ENCODE measurements around the gene TMC4. TPM values are rescaled to one million over a fixed set of nuclear protein-coding genes. Genes with fewer than 3 reads are reported as not detected.
A peak's percentile ranks its signal among the peaks of the same experiment; 100 is the strongest.

Gene TMC4
- total RNA-seq, 1 donor = 0.27 TPM

GRCh38 chr19:54125713-54126112, 47.2 kb downstream of the TMC4 start:
- no peak for DNase-seq (ENCODE audit: low read depth)
- no peak for TF ChIP-seq CTCF (IDR thresholded peaks at IDR 0.05; ENCODE audit: insufficient read depth, low read length)
- H3K4me3 ChIP-seq (ENCODE audit: low read depth, low read length) = no peak overlapping the region

DNA sequence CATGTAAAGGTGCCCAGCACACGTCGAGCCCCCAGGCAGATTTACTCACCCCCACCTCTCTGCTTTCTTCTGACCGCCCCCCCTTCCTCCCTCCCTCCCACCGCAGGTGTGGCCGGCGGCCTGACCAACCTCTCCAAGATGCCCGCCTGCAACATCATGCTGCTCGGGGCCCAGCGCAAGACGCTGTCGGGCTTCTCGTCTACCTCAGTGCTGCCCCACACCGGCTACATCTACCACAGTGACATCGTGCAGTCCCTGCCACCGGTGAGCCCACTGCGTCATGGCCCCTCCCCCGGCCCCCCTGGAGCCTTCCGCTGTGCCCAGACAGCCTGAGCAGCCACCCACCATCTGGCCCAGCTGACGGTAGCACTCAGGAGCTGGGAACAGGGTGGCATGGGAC, 48.6 kb downstream of the TMC4 start:
- DNase-seq (ENCODE audit: low read depth) = no peak
- no peak for TF ChIP-seq CTCF (IDR thresholded peaks at IDR 0.05; ENCODE audit: insufficient read depth, low read length)
- no peak overlapping the region for H3K4me3 ChIP-seq (ENCODE audit: low read depth, low read length)

GRCh38 chr19:54123682-54124081, 49.3 kb downstream of the TMC4 start:
- TF ChIP-seq CTCF (IDR thresholded peaks at IDR 0.05; ENCODE audit: insufficient read depth, low read length) = no peak
- no peak overlapping the region for H3K4me3 ChIP-seq (ENCODE audit: low read depth, low read length)
- no peak for DNase-seq (ENCODE audit: low read depth)

GRCh38 chr19:54121259-54121658, 51.7 kb downstream of the TMC4 start:
- DNase-seq (ENCODE audit: low read depth) = no peak
- no peak overlapping the region for H3K4me3 ChIP-seq (ENCODE audit: low read depth, low read length)
- no peak for TF ChIP-seq CTCF (IDR thresholded peaks at IDR 0.05; ENCODE audit: insufficient read depth, low read length)

- TF ChIP-seq CTCF (IDR thresholded peaks at IDR 0.05; ENCODE audit: insufficient read depth, low read length) = no peak
- DNase-seq (ENCODE audit: low read depth) = peak; percentile 99
- H3K4me3 ChIP-seq (ENCODE audit: low read depth, low read length) = peak within 1 kb of the TSS; percentile 95
Measured at GRCh38 chr19:54115109-54116063, 57.6 kb downstream of the TMC4 start, which contains the start of the genes PRPF31 and TFPT. PRPF31 (plus strand) TSS chr19:54115754; CDS start chr19:54118279, 2,525 bp downstream. TFPT (minus strand) TSS chr19:54115657; CDS start chr19:54115269, 388 bp downstream.

DNA sequence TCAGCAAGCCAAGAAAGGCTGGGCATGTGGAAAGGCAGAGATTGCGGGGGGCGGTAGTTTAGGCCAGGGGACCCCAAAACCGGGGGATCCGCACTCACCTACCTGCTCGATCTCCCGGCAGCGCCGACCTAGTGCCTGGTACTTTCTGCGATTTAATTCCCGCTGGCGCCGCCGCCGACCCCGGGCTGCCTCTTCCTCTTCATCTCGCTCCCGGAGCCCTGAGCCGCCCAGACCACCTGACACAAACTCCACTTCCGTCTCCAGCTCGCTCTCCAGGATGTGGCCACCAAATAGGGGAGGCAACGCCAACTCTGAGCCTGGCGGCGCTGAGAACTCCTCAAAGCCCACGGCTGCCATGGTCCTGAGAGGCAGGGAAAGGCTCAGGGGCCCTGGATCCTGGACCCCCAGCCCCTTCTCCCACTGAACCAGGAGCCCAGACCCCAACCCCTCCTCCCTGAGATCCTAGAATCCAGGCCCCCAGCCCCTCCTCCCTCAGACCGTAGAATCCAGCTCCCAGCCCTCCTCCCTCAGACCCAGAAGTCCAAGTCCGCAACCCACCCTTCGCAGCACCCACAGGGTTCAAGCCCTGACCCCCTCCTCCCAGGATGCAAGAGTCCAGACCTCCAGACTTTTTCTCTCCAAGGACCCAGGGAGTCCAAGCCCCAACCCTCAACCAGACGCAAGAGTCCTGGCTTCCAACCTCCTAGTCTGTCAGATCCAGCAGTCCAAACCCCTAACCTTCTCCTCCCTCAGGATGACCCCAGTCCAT, 58.4 kb downstream of the TMC4 start:
- H3K4me3 ChIP-seq (ENCODE audit: low read depth, low read length) = peak overlapping the region; percentile 95
- DNase-seq (ENCODE audit: low read depth) = peak; percentile 25
- no peak for TF ChIP-seq CTCF (IDR thresholded peaks at IDR 0.05; ENCODE audit: insufficient read depth, low read length)

Other genes starting within 250 kb of the TMC4 start
- gene CACNG8, start 210.2 kb downstream of the TMC4 start, total RNA-seq (ENCODE audit: low replicate concordance) = 0.41 and 0.45 TPM in 2 replicates
- 1.1 TPM in 1 of 2 replicates, not detected in the other for gene CACNG6, start 181.5 kb downstream of the TMC4 start, total RNA-seq (ENCODE audit: low replicate concordance)
- not detected in 2 replicates for gene VSTM1, start 109.3 kb downstream of the TMC4 start, total RNA-seq (ENCODE audit: low replicate concordance)
- not detected in 2 replicates for gene TARM1, start 91.8 kb downstream of the TMC4 start, total RNA-seq (ENCODE audit: low replicate concordance)
- 0.63 and 2.5 TPM in 2 replicates for gene OSCAR, start 72.4 kb downstream of the TMC4 start, total RNA-seq (ENCODE audit: low replicate concordance)
- 9.0 and 11.4 TPM in 2 replicates for gene NDUFA3, start 70.3 kb downstream of the TMC4 start, total RNA-seq (ENCODE audit: low replicate concordance)
- gene TFPT, start 57.5 kb downstream of the TMC4 start, total RNA-seq (ENCODE audit: low replicate concordance) = 8.9 and 18.3 TPM in 2 replicates
- gene PRPF31, start 57.4 kb downstream of the TMC4 start, total RNA-seq (ENCODE audit: low replicate concordance) = 32.6 and 37.2 TPM in 2 replicates
- gene CNOT3, start 35.4 kb downstream of the TMC4 start, total RNA-seq (ENCODE audit: low replicate concordance) = 6.0 and 9.8 TPM in 2 replicates
- 4.4 and 6.8 TPM in 2 replicates for gene LENG1, start 13.4 kb downstream of the TMC4 start, total RNA-seq (ENCODE audit: low replicate concordance)
- gene MBOAT7, start 16.4 kb upstream of the TMC4 start, total RNA-seq (ENCODE audit: low replicate concordance) = 46.9 and 48.7 TPM in 2 replicates
- gene TSEN34, start 18.1 kb upstream of the TMC4 start, total RNA-seq (ENCODE audit: low replicate concordance) = 42.8 and 67.6 TPM in 2 replicates
- gene RPS9, start 27.7 kb upstream of the TMC4 start, total RNA-seq (ENCODE audit: low replicate concordance) = 1,882 and 1,909 TPM in 2 replicates
- gene LILRB3, start 49.8 kb upstream of the TMC4 start, total RNA-seq (ENCODE audit: low replicate concordance) = not detected in 2 replicates
- not detected in 2 replicates for gene LILRA6, start 69.6 kb upstream of the TMC4 start, total RNA-seq (ENCODE audit: low replicate concordance)
- gene LILRB5, start 84.1 kb upstream of the TMC4 start, total RNA-seq (ENCODE audit: low replicate concordance) = not detected in 2 replicates
- not detected in 2 replicates for gene LILRB2, start 108.0 kb upstream of the TMC4 start, total RNA-seq (ENCODE audit: low replicate concordance)
- gene LILRA5, start 140.0 kb upstream of the TMC4 start, total RNA-seq (ENCODE audit: low replicate concordance) = not detected in 2 replicates
- not detected in 2 replicates for gene LILRA4, start 166.0 kb upstream of the TMC4 start, total RNA-seq (ENCODE audit: low replicate concordance)
- gene LAIR1, start 191.8 kb upstream of the TMC4 start, total RNA-seq (ENCODE audit: low replicate concordance) = not detected in 2 replicates
- not detected in 2 replicates for gene TTYH1, start 242.3 kb upstream of the TMC4 start, total RNA-seq (ENCODE audit: low replicate concordance)